ENCODE data around the gene POR.

POR gene

GRCh38 chr7:76008156-76008687 is 93.3 kb downstream of the POR start:
- no peaks in the 10 kb centered on the region for H3K9me2 ChIP-seq (replicated peaks; ENCODE audit: insufficient read depth, low read length)
- H3K9me3 ChIP-seq (replicated peaks; ENCODE audit: insufficient read depth, low read length) = no peaks in the 10 kb centered on the region
- no peak overlapping the region for H3K9ac ChIP-seq (ENCODE audit: low read length)
- TF ChIP-seq EZH2phosphoT487 (IDR thresholded peaks at IDR 0.05; ENCODE audit: low read length) (no peak), CTCF (IDR thresholded peaks at IDR 0.05; ENCODE audit: low read length) (no peak), EZH2 (optimal IDR thresholded peaks at IDR 0.05; ENCODE audit: low read depth, low read length) (no peak)
- peaks cover 4% of the 10 kb centered on the region; the same call in 1 of the 2 replicates for H3K4me1 ChIP-seq (ENCODE audit: low read length)
- H3K4me3 ChIP-seq (ENCODE audit: low read length) = no peak overlapping the region
- H3K27me3 ChIP-seq (replicated peaks; ENCODE audit: insufficient read depth, low read length) = no peaks in the 10 kb centered on the region
- no peaks in the 10 kb centered on the region for H3K79me2 ChIP-seq (ENCODE audit: low read length)
- H2AFZ ChIP-seq (ENCODE audit: low read length) = no peak overlapping the region
- no peak overlapping the region for H3K27ac ChIP-seq (ENCODE audit: low read length)
- no peaks in the 10 kb centered on the region for H4K20me1 ChIP-seq (ENCODE audit: insufficient read depth, low read length)
- no peaks in the 10 kb centered on the region for H3K36me3 ChIP-seq (replicated peaks; ENCODE audit: insufficient read depth, low read length)
- no peak overlapping the region for H3K4me2 ChIP-seq (ENCODE audit: low read depth, low read length)
- DNase-seq = no peak
- peaks cover 4% of the 10 kb centered on the region; the same call in 1 of the 2 replicates for H3F3A ChIP-seq (ENCODE audit: insufficient read depth, low read length)

- Histone ChIP-seq H3K9me2 (replicated peaks; ENCODE audit: insufficient read depth, low read length) (no peaks in the 10 kb centered on the region), H3K4me2 (ENCODE audit: low read depth, low read length) (no peak overlapping the region), H3K9me3 (replicated peaks; ENCODE audit: insufficient read depth, low read length) (no peaks in the 10 kb centered on the region), H3K27ac (ENCODE audit: low read length) (no peak overlapping the region), H4K20me1 (ENCODE audit: insufficient read depth, low read length) (no peaks in the 10 kb centered on the region), H3K27me3 (replicated peaks; ENCODE audit: insufficient read depth, low read length) (no peaks in the 10 kb centered on the region), H3F3A (ENCODE audit: insufficient read depth, low read length) (peaks cover 4% of the 10 kb centered on the region; the same call in 1 of the 2 replicates), H3K4me1 (ENCODE audit: low read length) (peaks cover 4% of the 10 kb centered on the region; the same call in 1 of the 2 replicates), H3K36me3 (replicated peaks; ENCODE audit: insufficient read depth, low read length) (no peaks in the 10 kb centered on the region), H3K79me2 (ENCODE audit: low read length) (no peaks in the 10 kb centered on the region), H3K4me3 (ENCODE audit: low read length) (no peak overlapping the region), H2AFZ (ENCODE audit: low read length) (no peak overlapping the region), H3K9ac (ENCODE audit: low read length) (no peak overlapping the region)
- no peak for DNase-seq
- no peak for TF ChIP-seq EZH2phosphoT487 (IDR thresholded peaks at IDR 0.05; ENCODE audit: low read length)
- no peak for TF ChIP-seq EZH2 (optimal IDR thresholded peaks at IDR 0.05; ENCODE audit: low read depth, low read length)
These were observed 95.0 kb downstream of the POR start for GRCh38 chr7:76009672-76010600.

- Histone ChIP-seq H3K4me3 (ENCODE audit: low read length) (no peak overlapping the region), H3K27ac (ENCODE audit: low read length) (no peak overlapping the region), H3K4me1 (ENCODE audit: low read length) (peaks cover 4% of the 10 kb centered on the region; the same call in 1 of the 2 replicates), H3K9me2 (replicated peaks; ENCODE audit: insufficient read depth, low read length) (no peaks in the 10 kb centered on the region), H3K4me2 (ENCODE audit: low read depth, low read length) (no peak overlapping the region), H3F3A (ENCODE audit: insufficient read depth, low read length) (peaks cover 4% of the 10 kb centered on the region; the same call in 1 of the 2 replicates), H2AFZ (ENCODE audit: low read length) (no peak overlapping the region), H3K9ac (ENCODE audit: low read length) (no peak overlapping the region), H3K9me3 (replicated peaks; ENCODE audit: insufficient read depth, low read length) (no peaks in the 10 kb centered on the region), H3K36me3 (replicated peaks; ENCODE audit: insufficient read depth, low read length) (no peaks in the 10 kb centered on the region), H4K20me1 (ENCODE audit: insufficient read depth, low read length) (no peaks in the 10 kb centered on the region), H3K27me3 (replicated peaks; ENCODE audit: insufficient read depth, low read length) (no peaks in the 10 kb centered on the region), H3K79me2 (ENCODE audit: low read length) (no peaks in the 10 kb centered on the region)
- TF ChIP-seq EZH2phosphoT487 (IDR thresholded peaks at IDR 0.05; ENCODE audit: low read length) (no peak), CTCF (IDR thresholded peaks at IDR 0.05; ENCODE audit: low read length) (no peak), EZH2 (optimal IDR thresholded peaks at IDR 0.05; ENCODE audit: low read depth, low read length) (no peak)
- no peak for DNase-seq
These were observed 96.5 kb downstream of the POR start for GRCh38 chr7:76011442-76011861.
